Measurements from ENCODE around the gene PTPRD. TPM values are rescaled to one million over a fixed set of nuclear protein-coding genes. Genes with fewer than 3 reads are reported as not detected.

The PTPRD gene
- total RNA-seq, 1 experiment from 2014 or later: 69.6 TPM

DNA sequence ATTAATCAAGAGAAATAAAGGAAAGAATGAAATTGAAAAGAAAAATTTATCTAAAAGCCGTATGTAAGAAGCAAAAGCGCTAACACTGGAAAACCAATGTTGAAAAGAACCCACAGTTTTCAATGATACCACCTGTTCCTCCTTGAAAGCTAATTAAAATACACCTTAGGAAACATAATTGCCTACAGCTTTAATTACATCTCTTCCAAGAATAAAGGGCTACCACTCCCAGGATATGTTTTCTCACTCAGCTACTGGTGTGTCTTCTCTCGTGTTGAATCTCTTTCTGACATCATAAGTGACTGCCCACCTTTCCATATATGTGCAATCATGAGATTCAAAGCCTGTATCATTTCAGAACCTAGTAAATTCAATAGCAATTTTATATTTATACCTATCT lies 1932.6 kb downstream of the PTPRD start:
- no peak for ATAC-seq
- TF ChIP-seq, protein P1, sequence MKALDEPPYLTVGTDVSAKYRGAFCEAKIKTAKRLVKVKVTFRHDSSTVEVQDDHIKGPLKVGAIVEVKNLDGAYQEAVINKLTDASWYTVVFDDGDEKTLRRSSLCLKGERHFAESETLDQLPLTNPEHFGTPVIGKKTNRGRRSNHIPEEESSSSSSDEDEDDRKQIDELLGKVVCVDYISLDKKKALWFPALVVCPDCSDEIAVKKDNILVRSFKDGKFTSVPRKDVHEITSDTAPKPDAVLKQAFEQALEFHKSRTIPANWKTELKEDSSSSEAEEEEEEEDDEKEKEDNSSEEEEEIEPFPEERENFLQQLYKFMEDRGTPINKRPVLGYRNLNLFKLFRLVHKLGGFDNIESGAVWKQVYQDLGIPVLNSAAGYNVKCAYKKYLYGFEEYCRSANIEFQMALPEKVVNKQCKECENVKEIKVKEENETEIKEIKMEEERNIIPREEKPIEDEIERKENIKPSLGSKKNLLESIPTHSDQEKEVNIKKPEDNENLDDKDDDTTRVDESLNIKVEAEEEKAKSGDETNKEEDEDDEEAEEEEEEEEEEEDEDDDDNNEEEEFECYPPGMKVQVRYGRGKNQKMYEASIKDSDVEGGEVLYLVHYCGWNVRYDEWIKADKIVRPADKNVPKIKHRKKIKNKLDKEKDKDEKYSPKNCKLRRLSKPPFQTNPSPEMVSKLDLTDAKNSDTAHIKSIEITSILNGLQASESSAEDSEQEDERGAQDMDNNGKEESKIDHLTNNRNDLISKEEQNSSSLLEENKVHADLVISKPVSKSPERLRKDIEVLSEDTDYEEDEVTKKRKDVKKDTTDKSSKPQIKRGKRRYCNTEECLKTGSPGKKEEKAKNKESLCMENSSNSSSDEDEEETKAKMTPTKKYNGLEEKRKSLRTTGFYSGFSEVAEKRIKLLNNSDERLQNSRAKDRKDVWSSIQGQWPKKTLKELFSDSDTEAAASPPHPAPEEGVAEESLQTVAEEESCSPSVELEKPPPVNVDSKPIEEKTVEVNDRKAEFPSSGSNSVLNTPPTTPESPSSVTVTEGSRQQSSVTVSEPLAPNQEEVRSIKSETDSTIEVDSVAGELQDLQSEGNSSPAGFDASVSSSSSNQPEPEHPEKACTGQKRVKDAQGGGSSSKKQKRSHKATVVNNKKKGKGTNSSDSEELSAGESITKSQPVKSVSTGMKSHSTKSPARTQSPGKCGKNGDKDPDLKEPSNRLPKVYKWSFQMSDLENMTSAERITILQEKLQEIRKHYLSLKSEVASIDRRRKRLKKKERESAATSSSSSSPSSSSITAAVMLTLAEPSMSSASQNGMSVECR (CRISPR knock-in tag; IDR thresholded peaks at IDR 0.05; ENCODE audit: borderline replicate concordance): no peak
- no peak for TF ChIP-seq NFATC4 (CRISPR knock-in tag; IDR thresholded peaks at IDR 0.05)
- TF ChIP-seq TEAD4 (CRISPR knock-in tag; IDR thresholded peaks at IDR 0.05): no peak
- TF ChIP-seq, protein P2, sequence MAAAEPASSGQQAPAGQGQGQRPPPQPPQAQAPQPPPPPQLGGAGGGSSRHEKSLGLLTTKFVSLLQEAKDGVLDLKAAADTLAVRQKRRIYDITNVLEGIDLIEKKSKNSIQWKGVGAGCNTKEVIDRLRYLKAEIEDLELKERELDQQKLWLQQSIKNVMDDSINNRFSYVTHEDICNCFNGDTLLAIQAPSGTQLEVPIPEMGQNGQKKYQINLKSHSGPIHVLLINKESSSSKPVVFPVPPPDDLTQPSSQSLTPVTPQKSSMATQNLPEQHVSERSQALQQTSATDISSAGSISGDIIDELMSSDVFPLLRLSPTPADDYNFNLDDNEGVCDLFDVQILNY (CRISPR knock-in tag; IDR thresholded peaks at IDR 0.05): no peak
- no peak for TF ChIP-seq NR2C2 (CRISPR knock-in tag; IDR thresholded peaks at IDR 0.05)
- TF ChIP-seq ZNF263 (CRISPR knock-in tag; IDR thresholded peaks at IDR 0.05; ENCODE audit: low read depth): no peak
- no peak for TF ChIP-seq FOXJ3 (CRISPR knock-in tag; IDR thresholded peaks at IDR 0.05; ENCODE audit: borderline replicate concordance)
- no peak for TF ChIP-seq HMGA2 (CRISPR knock-in tag; IDR thresholded peaks at IDR 0.05)
- TF ChIP-seq, protein P3, sequence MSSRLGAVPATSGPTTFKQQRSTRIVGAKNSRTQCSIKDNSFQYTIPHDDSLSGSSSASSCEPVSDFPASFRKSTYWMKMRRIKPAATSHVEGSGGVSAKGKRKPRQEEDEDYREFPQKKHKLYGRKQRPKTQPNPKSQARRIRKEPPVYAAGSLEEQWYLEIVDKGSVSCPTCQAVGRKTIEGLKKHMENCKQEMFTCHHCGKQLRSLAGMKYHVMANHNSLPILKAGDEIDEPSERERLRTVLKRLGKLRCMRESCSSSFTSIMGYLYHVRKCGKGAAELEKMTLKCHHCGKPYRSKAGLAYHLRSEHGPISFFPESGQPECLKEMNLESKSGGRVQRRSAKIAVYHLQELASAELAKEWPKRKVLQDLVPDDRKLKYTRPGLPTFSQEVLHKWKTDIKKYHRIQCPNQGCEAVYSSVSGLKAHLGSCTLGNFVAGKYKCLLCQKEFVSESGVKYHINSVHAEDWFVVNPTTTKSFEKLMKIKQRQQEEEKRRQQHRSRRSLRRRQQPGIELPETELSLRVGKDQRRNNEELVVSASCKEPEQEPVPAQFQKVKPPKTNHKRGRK (CRISPR knock-in tag; IDR thresholded peaks at IDR 0.05; ENCODE audit: borderline replicate concordance): no peak
- no peak for TF ChIP-seq JUN (CRISPR knock-in tag; IDR thresholded peaks at IDR 0.05)
- TF ChIP-seq CBFB (CRISPR knock-in tag; IDR thresholded peaks at IDR 0.05; ENCODE audit: low read depth): no peak
- TF ChIP-seq, protein P4, sequence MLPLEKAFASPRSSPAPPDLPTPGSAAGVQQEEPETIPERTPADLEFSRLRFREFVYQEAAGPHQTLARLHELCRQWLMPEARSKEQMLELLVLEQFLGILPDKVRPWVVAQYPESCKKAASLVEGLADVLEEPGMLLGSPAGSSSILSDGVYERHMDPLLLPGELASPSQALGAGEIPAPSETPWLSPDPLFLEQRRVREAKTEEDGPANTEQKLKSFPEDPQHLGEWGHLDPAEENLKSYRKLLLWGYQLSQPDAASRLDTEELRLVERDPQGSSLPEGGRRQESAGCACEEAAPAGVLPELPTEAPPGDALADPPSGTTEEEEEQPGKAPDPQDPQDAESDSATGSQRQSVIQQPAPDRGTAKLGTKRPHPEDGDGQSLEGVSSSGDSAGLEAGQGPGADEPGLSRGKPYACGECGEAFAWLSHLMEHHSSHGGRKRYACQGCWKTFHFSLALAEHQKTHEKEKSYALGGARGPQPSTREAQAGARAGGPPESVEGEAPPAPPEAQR (CRISPR knock-in tag; IDR thresholded peaks at IDR 0.05): no peak
- no peak for TF ChIP-seq GABPB1 (CRISPR knock-in tag; IDR thresholded peaks at IDR 0.05)
- TF ChIP-seq, protein P5, sequence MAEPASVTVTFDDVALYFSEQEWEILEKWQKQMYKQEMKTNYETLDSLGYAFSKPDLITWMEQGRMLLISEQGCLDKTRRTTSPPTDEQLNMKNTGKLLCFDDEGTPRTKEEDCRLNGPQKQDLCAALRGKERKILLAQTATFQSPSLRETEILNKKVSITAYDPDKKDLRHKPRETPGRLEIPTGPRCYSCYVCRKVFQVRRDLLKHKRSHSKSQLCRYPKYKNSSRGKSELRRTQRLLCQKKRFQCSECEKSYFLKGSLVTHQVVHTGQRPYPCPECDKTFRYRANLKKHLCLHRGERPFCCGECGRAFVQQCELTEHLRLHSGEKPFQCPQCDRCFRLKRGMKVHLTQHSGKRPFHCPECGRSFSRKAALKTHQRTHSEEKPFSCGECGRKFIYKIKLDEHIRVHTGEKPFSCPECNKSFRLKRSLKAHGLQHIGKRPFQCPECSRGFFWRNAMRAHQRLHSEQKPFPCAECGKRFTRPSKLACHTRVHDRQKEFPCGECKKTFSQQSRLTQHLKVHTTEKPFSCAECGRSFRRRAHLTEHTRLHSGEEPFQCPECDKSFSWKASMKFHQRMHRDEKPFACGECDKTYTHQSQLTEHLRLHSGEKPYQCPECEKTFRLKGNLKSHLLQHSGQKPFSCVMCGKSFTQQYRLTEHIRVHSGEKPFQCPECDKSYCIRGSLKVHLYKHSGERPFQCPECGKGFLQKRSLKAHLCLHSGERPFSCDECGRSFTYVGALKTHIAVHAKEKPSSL (CRISPR knock-in tag; conservative IDR thresholded peaks at IDR 0.05): no peak
- TF ChIP-seq, protein P6, sequence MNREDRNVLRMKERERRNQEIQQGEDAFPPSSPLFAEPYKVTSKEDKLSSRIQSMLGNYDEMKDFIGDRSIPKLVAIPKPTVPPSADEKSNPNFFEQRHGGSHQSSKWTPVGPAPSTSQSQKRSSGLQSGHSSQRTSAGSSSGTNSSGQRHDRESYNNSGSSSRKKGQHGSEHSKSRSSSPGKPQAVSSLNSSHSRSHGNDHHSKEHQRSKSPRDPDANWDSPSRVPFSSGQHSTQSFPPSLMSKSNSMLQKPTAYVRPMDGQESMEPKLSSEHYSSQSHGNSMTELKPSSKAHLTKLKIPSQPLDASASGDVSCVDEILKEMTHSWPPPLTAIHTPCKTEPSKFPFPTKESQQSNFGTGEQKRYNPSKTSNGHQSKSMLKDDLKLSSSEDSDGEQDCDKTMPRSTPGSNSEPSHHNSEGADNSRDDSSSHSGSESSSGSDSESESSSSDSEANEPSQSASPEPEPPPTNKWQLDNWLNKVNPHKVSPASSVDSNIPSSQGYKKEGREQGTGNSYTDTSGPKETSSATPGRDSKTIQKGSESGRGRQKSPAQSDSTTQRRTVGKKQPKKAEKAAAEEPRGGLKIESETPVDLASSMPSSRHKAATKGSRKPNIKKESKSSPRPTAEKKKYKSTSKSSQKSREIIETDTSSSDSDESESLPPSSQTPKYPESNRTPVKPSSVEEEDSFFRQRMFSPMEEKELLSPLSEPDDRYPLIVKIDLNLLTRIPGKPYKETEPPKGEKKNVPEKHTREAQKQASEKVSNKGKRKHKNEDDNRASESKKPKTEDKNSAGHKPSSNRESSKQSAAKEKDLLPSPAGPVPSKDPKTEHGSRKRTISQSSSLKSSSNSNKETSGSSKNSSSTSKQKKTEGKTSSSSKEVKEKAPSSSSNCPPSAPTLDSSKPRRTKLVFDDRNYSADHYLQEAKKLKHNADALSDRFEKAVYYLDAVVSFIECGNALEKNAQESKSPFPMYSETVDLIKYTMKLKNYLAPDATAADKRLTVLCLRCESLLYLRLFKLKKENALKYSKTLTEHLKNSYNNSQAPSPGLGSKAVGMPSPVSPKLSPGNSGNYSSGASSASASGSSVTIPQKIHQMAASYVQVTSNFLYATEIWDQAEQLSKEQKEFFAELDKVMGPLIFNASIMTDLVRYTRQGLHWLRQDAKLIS (CRISPR knock-in tag; IDR thresholded peaks at IDR 0.05; ENCODE audit: borderline replicate concordance): no peak
- TF ChIP-seq, protein P7, sequence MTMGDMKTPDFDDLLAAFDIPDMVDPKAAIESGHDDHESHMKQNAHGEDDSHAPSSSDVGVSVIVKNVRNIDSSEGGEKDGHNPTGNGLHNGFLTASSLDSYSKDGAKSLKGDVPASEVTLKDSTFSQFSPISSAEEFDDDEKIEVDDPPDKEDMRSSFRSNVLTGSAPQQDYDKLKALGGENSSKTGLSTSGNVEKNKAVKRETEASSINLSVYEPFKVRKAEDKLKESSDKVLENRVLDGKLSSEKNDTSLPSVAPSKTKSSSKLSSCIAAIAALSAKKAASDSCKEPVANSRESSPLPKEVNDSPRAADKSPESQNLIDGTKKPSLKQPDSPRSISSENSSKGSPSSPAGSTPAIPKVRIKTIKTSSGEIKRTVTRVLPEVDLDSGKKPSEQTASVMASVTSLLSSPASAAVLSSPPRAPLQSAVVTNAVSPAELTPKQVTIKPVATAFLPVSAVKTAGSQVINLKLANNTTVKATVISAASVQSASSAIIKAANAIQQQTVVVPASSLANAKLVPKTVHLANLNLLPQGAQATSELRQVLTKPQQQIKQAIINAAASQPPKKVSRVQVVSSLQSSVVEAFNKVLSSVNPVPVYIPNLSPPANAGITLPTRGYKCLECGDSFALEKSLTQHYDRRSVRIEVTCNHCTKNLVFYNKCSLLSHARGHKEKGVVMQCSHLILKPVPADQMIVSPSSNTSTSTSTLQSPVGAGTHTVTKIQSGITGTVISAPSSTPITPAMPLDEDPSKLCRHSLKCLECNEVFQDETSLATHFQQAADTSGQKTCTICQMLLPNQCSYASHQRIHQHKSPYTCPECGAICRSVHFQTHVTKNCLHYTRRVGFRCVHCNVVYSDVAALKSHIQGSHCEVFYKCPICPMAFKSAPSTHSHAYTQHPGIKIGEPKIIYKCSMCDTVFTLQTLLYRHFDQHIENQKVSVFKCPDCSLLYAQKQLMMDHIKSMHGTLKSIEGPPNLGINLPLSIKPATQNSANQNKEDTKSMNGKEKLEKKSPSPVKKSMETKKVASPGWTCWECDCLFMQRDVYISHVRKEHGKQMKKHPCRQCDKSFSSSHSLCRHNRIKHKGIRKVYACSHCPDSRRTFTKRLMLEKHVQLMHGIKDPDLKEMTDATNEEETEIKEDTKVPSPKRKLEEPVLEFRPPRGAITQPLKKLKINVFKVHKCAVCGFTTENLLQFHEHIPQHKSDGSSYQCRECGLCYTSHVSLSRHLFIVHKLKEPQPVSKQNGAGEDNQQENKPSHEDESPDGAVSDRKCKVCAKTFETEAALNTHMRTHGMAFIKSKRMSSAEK (CRISPR knock-in tag; IDR thresholded peaks at IDR 0.05; ENCODE audit: borderline replicate concordance): no peak

More for the DNA sequence above, 1932.6 kb downstream of the PTPRD start:
- Mint-ChIP-seq H3K27ac (no peak overlapping the region), H3K27me3 (ENCODE audit: low read depth) (no peaks in the 10 kb centered on the region), H3K4me3 (no peak overlapping the region), H3K36me3 (no peaks in the 10 kb centered on the region), H3K4me1 (peaks cover 58% of the 10 kb centered on the region), H3K9me3 (peaks cover 4% of the 10 kb centered on the region; the same call in 1 of the 2 replicates)
- ChIA-PET CTCF (no interaction called here), POLR2A (no interaction called here)
- no peak for DNase-seq (ENCODE audit: low spot score)
